Ishikawa (cell line): ENCODE measurements around the gene C3orf18.

Experiments
- EP300 ChIP-seq: IDR thresholded peaks from 2 replicates; pipeline ENCODE4 v1.6.1; 2012; ENCODE audit warnings: borderline replicate concordance
- TAF1 ChIP-seq: IDR thresholded peaks from 2 replicates; pipeline ENCODE4 v1.6.1; 2012; ENCODE audit warnings: low read depth, mild to moderate bottlenecking
- TF ChIP-seq, protein P1 (sequence below): IDR thresholded peaks from 2 replicates; pipeline ENCODE4 v1.6.1; 2012; ENCODE audit warnings: low read depth, mild to moderate bottlenecking
- TF ChIP-seq, protein P2 (sequence below): IDR thresholded peaks from 2 replicates; pipeline ENCODE4 v1.6.1; 2012

DNA sequence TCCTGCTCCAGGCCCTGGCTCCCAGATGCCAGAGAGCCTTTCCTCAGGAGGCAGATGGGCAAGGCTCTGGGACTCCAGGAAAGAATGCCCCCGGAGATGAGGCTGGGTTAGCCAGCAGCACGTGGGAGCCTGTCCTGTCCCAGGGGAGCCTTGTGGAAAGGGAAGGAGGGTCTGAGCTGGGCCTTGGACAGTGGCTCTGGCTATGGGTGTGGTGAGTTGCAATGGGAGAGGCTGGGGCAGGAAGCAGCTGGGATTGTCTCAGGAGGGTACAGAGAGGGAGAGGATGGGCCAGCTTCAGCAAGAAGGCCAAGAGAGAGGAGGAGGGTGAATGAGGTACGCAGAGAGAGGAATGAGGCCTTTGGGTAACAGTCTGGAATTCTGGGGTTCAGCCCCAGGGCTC, 46.7 kb downstream of the C3orf18 start:
- no peak for TF ChIP-seq TAF1
- no peak for TF ChIP-seq EP300
- TF ChIP-seq, protein P1, sequence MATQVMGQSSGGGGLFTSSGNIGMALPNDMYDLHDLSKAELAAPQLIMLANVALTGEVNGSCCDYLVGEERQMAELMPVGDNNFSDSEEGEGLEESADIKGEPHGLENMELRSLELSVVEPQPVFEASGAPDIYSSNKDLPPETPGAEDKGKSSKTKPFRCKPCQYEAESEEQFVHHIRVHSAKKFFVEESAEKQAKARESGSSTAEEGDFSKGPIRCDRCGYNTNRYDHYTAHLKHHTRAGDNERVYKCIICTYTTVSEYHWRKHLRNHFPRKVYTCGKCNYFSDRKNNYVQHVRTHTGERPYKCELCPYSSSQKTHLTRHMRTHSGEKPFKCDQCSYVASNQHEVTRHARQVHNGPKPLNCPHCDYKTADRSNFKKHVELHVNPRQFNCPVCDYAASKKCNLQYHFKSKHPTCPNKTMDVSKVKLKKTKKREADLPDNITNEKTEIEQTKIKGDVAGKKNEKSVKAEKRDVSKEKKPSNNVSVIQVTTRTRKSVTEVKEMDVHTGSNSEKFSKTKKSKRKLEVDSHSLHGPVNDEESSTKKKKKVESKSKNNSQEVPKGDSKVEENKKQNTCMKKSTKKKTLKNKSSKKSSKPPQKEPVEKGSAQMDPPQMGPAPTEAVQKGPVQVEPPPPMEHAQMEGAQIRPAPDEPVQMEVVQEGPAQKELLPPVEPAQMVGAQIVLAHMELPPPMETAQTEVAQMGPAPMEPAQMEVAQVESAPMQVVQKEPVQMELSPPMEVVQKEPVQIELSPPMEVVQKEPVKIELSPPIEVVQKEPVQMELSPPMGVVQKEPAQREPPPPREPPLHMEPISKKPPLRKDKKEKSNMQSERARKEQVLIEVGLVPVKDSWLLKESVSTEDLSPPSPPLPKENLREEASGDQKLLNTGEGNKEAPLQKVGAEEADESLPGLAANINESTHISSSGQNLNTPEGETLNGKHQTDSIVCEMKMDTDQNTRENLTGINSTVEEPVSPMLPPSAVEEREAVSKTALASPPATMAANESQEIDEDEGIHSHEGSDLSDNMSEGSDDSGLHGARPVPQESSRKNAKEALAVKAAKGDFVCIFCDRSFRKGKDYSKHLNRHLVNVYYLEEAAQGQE, result no peak
- TF ChIP-seq, protein P2, sequence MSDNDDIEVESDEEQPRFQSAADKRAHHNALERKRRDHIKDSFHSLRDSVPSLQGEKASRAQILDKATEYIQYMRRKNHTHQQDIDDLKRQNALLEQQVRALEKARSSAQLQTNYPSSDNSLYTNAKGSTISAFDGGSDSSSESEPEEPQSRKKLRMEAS, result no peak
